Measurements from ENCODE around the gene ARL11. TPM values are rescaled to one million over a fixed set of nuclear protein-coding genes. Genes with fewer than 3 reads are reported as not detected.
"Not testable (repeated sequence)": the region's sequence is repeated elsewhere in the genome, so short reads cannot be mapped to it uniquely, and the experiment has no call there.

The ARL11 gene
- total RNA-seq, 4 donors from 2014 or later, result 0.21 to 1.5 (median 1.2) TPM; not detected in 1

DNA sequence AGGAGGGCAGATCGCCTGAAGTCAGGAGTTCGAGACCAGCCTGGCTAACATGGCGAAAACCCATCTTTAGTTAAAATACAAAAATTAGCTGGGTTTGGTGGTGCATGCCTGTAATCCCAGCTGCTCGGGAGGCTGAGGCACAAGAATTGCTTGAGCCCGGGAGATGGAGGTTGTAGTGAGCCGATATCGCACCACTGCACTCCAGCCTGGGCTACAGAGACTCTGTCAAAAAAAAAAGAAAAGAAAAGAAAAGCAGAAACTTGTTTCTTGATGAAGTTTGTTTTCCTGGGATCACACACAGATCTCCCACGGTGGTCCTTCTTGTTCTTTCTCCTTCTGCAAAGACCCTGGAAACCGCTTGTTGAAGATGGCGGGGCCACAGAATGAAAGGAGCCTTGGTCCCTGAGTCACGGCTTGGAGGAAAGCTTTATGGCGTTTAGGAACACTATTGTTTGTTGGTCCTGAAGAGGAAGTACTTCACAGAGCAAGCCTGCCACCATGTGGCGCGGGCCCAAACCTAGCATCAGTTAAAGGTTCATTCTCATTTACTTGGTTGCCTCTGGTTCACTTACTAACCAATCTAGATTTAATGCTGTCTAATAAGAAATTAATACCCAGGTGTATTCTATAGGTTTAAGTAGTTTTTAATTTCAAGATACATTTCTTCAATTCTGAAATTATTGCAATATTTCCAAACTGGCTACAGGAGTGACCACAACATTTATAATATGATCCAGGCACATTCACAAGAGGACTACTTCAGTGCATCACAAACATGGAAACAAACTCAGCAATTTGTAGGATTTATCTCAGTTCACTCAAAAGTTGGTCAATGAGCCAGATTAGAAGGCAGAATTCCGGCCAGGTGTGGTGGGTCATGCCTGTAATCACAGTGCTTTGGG is 21.3 kb upstream of the ARL11 start:
- peak overlapping the region; percentile 34 to 61 for H3K27ac ChIP-seq
- H3K4me3 ChIP-seq, result peak overlapping the region; percentile 5 to 14

DNA sequence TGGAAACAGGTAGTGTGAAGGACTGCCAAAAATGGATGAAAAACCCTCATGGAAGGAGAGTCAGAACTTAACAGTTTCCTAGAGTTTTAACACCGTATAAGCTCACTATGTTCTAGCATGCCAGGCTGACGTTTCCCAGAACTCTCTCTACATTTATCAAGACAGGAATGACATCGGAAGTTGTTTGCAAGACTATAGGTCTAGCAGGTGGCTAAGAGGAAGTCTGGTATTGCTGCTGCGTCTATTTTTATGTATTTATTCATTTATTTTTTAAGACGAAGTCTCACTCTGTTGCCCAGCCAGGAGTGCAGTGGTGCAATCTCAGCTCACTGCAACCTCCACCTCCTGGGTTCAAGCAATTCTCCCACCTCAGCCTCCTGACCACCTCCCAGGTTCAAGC is 20.5 kb upstream of the ARL11 start:
- Histone ChIP-seq H3K4me3 (no peak overlapping the region), H3K9me3 (no peaks in the 10 kb centered on the region), H3K4me1 (no peaks in the 10 kb centered on the region), H3K27me3 (no peaks in the 10 kb centered on the region), H3K27ac (no peak overlapping the region), H3K36me3 (no peaks in the 10 kb centered on the region)
- intact Hi-C loops (cut with DNase I; ENCODE audit: low total_unique reads), result loop anchor here (5.0 kb wide), 1 partner anchor 305 kb away; no protein-coding TSS in a partner anchor
- no peak for DNase-seq
- no peak for TF ChIP-seq POLR2A (IDR thresholded peaks at IDR 0.05)
- TF ChIP-seq, protein P1, sequence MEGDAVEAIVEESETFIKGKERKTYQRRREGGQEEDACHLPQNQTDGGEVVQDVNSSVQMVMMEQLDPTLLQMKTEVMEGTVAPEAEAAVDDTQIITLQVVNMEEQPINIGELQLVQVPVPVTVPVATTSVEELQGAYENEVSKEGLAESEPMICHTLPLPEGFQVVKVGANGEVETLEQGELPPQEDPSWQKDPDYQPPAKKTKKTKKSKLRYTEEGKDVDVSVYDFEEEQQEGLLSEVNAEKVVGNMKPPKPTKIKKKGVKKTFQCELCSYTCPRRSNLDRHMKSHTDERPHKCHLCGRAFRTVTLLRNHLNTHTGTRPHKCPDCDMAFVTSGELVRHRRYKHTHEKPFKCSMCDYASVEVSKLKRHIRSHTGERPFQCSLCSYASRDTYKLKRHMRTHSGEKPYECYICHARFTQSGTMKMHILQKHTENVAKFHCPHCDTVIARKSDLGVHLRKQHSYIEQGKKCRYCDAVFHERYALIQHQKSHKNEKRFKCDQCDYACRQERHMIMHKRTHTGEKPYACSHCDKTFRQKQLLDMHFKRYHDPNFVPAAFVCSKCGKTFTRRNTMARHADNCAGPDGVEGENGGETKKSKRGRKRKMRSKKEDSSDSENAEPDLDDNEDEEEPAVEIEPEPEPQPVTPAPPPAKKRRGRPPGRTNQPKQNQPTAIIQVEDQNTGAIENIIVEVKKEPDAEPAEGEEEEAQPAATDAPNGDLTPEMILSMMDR (IDR thresholded peaks at IDR 0.05), result no peak

More for the DNA sequence above, 21.3 kb upstream of the ARL11 start:
- no peaks in the 10 kb centered on the region for H3K4me1 ChIP-seq
- intact Hi-C loops (cut with DNase I; ENCODE audit: low total_unique reads), result loop anchor here (5.0 kb wide), 1 partner anchor 305 kb away; no protein-coding TSS in a partner anchor
- no peaks in the 10 kb centered on the region for H3K27me3 ChIP-seq
- DNase-seq, result peak; percentile 85 to 89
- no peak for TF ChIP-seq POLR2A (IDR thresholded peaks at IDR 0.05)
- TF ChIP-seq, protein P1 (IDR thresholded peaks at IDR 0.05), result peak; percentile 75 to 90 (median 82)
- H3K36me3 ChIP-seq, result no peaks in the 10 kb centered on the region
- H3K9me3 ChIP-seq, result no peaks in the 10 kb centered on the region

DNA sequence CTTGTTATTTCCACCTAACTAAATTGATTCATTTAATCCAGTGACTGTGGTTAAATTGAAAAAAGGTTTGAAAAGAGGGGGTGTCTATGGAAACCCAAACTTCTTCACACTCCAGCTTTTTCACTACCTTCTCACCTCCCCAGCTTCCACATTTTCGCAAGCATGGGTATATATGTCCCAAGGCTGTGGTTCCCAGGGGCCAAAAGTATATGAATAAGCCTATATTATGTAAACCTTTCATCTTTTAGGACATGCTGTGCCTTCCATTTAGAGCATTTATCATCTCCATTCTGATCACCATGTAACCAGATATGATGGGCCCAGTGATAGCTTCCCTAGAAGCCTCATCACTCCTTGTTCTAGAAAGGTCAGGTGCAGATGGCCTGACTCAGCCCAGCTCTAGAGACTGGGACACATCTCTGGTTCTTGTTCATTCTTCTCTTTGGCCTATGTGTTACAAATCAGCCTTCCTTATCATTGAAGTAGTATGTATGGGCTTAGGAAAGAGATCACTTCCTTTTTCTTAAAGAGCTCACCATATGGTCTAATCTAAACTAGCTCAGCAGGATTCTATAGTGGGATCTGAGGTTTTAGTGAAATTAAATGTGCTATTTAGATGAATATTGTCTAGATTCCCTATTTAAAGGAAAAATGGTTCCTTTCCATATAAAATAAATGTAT is 19.5 kb upstream of the ARL11 start:
- Histone ChIP-seq H3K9me3 (no peaks in the 10 kb centered on the region), H3K36me3 (no peaks in the 10 kb centered on the region), H3K27me3 (no peaks in the 10 kb centered on the region), H3K4me3 (no peak overlapping the region), H3K4me1 (no peaks in the 10 kb centered on the region), H3K27ac (no peak overlapping the region)
- no peak for TF ChIP-seq POLR2A (IDR thresholded peaks at IDR 0.05)
- TF ChIP-seq, protein P1 (IDR thresholded peaks at IDR 0.05), result no peak
- intact Hi-C loops (cut with DNase I; ENCODE audit: low total_unique reads), result loop anchor here (5.0 kb wide), 1 partner anchor 306 kb away; no protein-coding TSS in a partner anchor
- no peak for DNase-seq

DNA sequence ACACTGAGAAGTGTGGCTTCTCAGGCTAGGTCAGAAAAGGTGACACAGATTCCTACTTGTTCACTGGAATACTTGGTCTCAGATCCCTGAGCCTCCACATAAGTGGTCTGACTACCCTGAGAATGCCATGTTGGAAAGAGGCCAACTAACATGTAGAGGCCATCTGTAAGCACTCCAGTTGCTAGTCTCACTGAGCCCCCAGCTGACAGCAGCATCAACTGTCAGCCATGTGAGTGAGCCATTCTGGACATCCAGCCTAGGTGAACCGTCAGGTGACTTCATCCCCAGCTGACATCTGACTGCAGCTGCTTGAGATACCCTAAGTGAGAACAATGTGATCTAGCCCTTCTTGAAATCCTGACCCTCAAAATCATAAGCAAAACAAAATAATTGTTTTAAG is 18.1 kb upstream of the ARL11 start:
- no peak for DNase-seq
- Histone ChIP-seq H3K4me1 (no peaks in the 10 kb centered on the region), H3K27ac (no peak overlapping the region), H3K4me3 (no peak overlapping the region), H3K27me3 (no peaks in the 10 kb centered on the region), H3K36me3 (no peaks in the 10 kb centered on the region), H3K9me3 (no peaks in the 10 kb centered on the region)
- no peak for TF ChIP-seq POLR2A (IDR thresholded peaks at IDR 0.05)
- TF ChIP-seq, protein P1 (IDR thresholded peaks at IDR 0.05), result no peak
- intact Hi-C loops (cut with DNase I; ENCODE audit: low total_unique reads), result no loop called here

DNA sequence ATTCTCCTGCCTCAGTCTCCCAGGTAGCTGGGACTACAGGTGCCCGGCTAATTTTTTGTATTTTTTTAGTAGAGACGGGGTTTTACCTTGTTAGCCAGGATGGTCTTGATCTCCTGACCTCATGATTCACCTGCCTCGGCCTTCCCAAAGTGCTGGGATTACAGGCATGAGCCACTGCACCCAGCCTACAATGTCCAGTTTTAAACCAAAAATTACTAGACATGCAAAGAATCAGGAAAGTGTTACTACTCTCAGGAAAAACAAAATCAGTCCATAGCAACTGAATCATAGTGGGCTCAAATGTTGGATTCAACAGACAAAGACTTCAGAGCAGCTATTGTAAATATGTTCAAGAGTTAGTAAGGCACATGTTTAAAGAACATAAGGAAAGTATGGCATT is 16.3 kb upstream of the ARL11 start:
- H3K9me3 ChIP-seq; intact Hi-C loops (cut with DNase I; ENCODE audit: low total_unique reads); H3K27ac ChIP-seq; H3K27me3 ChIP-seq; H3K4me1 ChIP-seq; H3K4me3 ChIP-seq; H3K36me3 ChIP-seq; DNase-seq: not testable (repeated sequence)

All from uterus (tissue), 4 donors.